Tibial artery (tissue), 4 donors: Measurements from ENCODE around the gene RAB1A.
"Not testable (repeated sequence)": the region's sequence is repeated elsewhere in the genome, so short reads cannot be mapped to it uniquely, and the experiment has no call there.

Source experiments
- DNase-seq, 2 donors: peaks; one replicate each; pipeline ENCODE4 v3.0.0-alpha.2; 2019
- H3K27ac ChIP-seq, 2 donors: fragments of 200-600 bp; sonication (generic) in 1 of 2; 1 replicate in 1 of 2; 2 replicates in 1 of 2; pipeline ENCODE4 v1.5.1; 2018 to 2019; ENCODE audit warnings: mild to moderate bottlenecking in 1 of 2
- H3K27me3 ChIP-seq, 2 donors: fragments of 200-600 bp; sonication (generic) in 1 of 2; one replicate each; pipeline versions ENCODE4 v1.5.1 to v1.6.0; 2016 to 2019
- H3K36me3 ChIP-seq, 3 donors: fragments of 200-600 bp; sonication (generic) in 2 of 3; one replicate each; pipeline ENCODE4 v1.5.1; 2016 to 2019; ENCODE audit warnings: mild to moderate bottlenecking in 2 of 3
- H3K4me1 ChIP-seq, 4 donors: fragments of 200-600 bp; sonication (generic) in 2 of 4; 1 replicate in 3 of 4; 2 replicates in 1 of 4; pipeline ENCODE4 v1.5.1; 2016 to 2019
- H3K4me3 ChIP-seq, 2 donors: fragments of 200-600 bp; sonication (generic) in 1 of 2; 1 replicate in 1 of 2; 2 replicates in 1 of 2; pipeline ENCODE4 v1.5.1; 2018 to 2019; ENCODE audit warnings: mild to moderate bottlenecking in 2 of 2
- H3K9me3 ChIP-seq, 3 donors: fragments of 200-600 bp; sonication (generic) in 1 of 3; one replicate each; pipeline ENCODE4 v1.5.1; 2016 to 2019
- intact Hi-C: fragments of 100-400 bp; cut with DNase I; formaldehyde crosslinking; loops from one replicate; pipeline ENCODE4 v1.15.0; 2023; ENCODE audit warnings: low total_unique reads
- TF ChIP-seq, protein P1 (sequence below), 2 experiments: fragments of 200-600 bp in 1 of 2; fragments of 450-650 bp in 1 of 2; IDR thresholded peaks; one replicate each; pipeline ENCODE4 v1.5.1; 2017 to 2019; ENCODE audit warnings: antibody characterized with exemption in 2 of 2, mild to moderate bottlenecking in 1 of 2, moderate library complexity in 1 of 2

RAB1A gene

DNA sequence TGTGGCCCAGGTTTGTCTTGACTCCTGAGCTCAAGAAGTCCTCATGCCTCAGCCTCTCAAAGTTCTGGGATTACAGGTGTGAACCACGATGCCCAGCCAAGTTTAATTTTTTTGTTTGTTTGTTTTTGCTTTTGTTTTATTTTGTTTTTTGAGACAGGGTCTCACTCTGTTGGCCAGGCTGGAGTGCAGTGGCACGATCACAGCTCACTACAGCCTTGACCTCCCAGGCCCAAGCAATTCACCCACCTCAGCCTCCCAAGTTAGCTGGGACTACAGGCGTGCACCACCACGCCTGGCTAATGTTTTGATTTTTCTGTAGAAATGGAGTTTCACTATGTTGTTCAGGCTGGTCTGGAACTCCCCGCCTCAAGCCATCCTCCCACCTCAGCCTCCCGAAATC, 29.4 kb upstream of the RAB1A start:
- H3K4me1 ChIP-seq: peaks cover 0 to 12% (median 6%) of the 10 kb centered on the region in 4 donors
- H3K27ac ChIP-seq: no peak overlapping the region
- TF ChIP-seq, protein P1, sequence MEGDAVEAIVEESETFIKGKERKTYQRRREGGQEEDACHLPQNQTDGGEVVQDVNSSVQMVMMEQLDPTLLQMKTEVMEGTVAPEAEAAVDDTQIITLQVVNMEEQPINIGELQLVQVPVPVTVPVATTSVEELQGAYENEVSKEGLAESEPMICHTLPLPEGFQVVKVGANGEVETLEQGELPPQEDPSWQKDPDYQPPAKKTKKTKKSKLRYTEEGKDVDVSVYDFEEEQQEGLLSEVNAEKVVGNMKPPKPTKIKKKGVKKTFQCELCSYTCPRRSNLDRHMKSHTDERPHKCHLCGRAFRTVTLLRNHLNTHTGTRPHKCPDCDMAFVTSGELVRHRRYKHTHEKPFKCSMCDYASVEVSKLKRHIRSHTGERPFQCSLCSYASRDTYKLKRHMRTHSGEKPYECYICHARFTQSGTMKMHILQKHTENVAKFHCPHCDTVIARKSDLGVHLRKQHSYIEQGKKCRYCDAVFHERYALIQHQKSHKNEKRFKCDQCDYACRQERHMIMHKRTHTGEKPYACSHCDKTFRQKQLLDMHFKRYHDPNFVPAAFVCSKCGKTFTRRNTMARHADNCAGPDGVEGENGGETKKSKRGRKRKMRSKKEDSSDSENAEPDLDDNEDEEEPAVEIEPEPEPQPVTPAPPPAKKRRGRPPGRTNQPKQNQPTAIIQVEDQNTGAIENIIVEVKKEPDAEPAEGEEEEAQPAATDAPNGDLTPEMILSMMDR (IDR thresholded peaks at IDR 0.05): no peak
- H3K36me3 ChIP-seq: no peaks in the 10 kb centered on the region
- no peak overlapping the region for H3K4me3 ChIP-seq
- H3K27me3 ChIP-seq: no peaks in the 10 kb centered on the region
- no peaks in the 10 kb centered on the region for H3K9me3 ChIP-seq
- intact Hi-C loops: no loop called here
- DNase-seq: no peak

DNA sequence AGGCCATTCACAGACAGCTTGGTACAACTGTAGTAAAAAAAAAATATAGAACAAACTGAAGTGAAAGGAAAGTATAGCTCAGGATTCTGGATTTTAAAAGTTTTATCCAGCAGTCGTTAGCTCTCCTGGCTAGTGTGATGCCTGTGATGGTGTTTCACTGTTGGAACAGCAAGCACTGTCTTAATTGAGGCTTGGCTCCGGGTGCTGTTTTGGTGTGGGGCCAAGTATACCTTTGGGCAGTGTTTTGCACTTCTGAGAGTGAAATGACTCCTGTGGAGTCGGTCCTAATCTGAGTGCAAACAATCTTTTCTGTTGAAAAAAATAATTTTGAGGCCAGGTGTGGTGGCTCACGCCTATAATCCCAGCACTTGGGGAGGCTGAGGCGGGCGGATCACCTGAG, 28.7 kb upstream of the RAB1A start:
- no peak for DNase-seq
- Histone ChIP-seq H3K27me3 (no peaks in the 10 kb centered on the region), H3K27ac (no peak overlapping the region), H3K4me1 (peaks cover 0 to 5% (median 0%) of the 10 kb centered on the region in 4 donors), H3K9me3 (no peaks in the 10 kb centered on the region), H3K4me3 (no peak overlapping the region), H3K36me3 (no peaks in the 10 kb centered on the region)
- TF ChIP-seq, protein P1 (IDR thresholded peaks at IDR 0.05): no peak
- intact Hi-C loops: no loop called here

DNA sequence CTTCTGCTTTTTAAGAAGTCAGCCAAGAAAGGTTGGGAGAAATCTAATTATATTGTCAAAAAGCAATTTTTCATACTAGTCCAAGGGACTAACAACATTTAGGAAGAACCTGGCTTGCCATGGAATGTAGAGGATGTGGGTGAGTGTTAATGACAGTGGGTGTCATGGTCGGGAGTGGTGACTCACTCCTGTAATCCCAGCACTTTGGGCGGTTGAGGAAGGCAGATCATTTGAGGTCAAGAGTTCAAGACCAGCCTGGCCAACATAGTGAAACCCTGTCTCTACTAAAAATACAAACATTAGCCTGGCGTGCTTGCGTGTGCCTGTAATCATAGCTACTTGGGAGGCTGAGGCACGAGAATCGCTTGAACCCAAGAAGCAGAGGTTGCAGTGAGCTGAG, 27.9 kb upstream of the RAB1A start:
- H3K27ac ChIP-seq, H3K36me3 ChIP-seq, H3K27me3 ChIP-seq, H3K9me3 ChIP-seq, H3K4me3 ChIP-seq, intact Hi-C loops, DNase-seq, H3K4me1 ChIP-seq: not testable (repeated sequence)

DNA sequence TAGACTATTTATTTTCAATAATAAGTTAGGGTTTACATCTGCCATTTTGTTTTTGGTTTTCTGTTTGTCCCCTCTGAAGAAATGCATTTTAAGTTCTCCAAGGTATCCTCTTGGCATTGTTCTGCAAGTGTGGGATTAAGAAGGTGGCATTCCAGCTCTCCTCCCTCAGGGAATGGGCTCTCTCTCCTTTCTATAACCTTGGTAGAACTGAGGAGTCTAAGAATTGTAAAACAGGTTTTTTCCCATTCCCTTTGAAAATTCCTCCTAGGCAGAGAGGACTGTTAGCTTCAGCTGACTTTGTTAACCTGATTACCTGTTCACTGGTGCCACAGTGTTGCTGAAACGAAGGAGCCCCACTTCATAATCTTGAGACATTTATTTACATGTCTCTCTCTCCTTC, 26.1 kb upstream of the RAB1A start:
- intact Hi-C loops: no loop called here
- Histone ChIP-seq H3K36me3 (no peaks in the 10 kb centered on the region), H3K27ac (no peak overlapping the region), H3K4me3 (no peak overlapping the region), H3K27me3 (no peaks in the 10 kb centered on the region), H3K9me3 (no peaks in the 10 kb centered on the region), H3K4me1 (no peaks in the 10 kb centered on the region)
- no peak for DNase-seq
- TF ChIP-seq, protein P1 (IDR thresholded peaks at IDR 0.05): no peak

DNA sequence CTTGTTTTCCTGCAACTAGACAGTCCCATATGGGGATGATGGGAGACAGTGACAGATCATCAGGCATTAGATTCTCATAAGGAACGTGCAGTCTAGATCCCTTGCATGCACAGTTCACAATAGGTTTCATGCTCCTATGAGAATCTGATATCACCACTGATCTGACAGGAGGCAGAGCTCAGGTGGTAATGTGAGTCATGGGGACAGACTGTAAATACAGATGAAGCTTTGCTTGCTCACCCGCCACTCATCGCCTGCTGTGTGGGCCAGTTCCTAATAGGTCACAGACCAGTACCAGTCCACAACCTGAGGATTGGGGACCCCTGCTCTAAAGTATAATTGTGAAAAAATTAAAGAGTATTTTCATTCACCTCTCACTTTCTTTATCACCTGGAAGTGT, 23.6 kb upstream of the RAB1A start:
- TF ChIP-seq, protein P1 (IDR thresholded peaks at IDR 0.05): no peak
- H3K4me1 ChIP-seq: no peaks in the 10 kb centered on the region
- no peak overlapping the region for H3K27ac ChIP-seq
- H3K9me3 ChIP-seq: no peaks in the 10 kb centered on the region
- no peaks in the 10 kb centered on the region for H3K36me3 ChIP-seq
- no peaks in the 10 kb centered on the region for H3K27me3 ChIP-seq
- H3K4me3 ChIP-seq: no peak overlapping the region
- intact Hi-C loops: no loop called here
- DNase-seq: no peak

DNA sequence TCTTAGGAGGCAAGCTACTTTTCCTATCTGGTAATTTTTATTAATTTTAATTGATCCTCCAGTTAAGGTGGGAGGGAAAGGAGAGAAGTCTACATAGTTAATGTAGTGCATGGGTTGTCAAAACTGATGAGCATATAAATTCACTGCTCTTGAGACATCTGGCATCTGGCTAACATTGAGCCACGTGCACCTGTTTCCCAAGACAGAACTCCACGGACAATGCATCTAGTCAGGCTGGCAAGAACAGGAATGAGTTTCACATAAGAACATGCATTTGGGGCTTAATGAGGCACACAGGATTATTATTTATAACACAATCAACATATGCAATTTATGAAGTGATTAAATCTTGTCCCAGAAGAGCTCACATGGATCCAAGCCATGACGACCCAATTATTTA, 16.2 kb upstream of the RAB1A start:
- no peaks in the 10 kb centered on the region for H3K36me3 ChIP-seq

More for the DNA sequence above, 16.2 kb upstream of the RAB1A start:
- Histone ChIP-seq H3K27me3 (no peaks in the 10 kb centered on the region), H3K4me1 (no peaks in the 10 kb centered on the region), H3K27ac (no peak overlapping the region), H3K9me3 (no peaks in the 10 kb centered on the region), H3K4me3 (no peak overlapping the region)
- TF ChIP-seq, protein P1 (IDR thresholded peaks at IDR 0.05): no peak
- intact Hi-C loops: no loop called here
- no peak for DNase-seq
